RWPE1 (cell line): ENCODE data around the gene SLC37A2.
"Not testable (repeated sequence)": the region's sequence is repeated elsewhere in the genome, so short reads cannot be mapped to it uniquely, and the experiment has no call there.

Source experiments
- CTCF ChIA-PET: fragments of 350-600 bp; sonication (Branson Sonifier 250); formaldehyde crosslinking; extraction: SDS; loops from one replicate; lab custom pipeline; 2021; lab: Yijun Ruan, JAX
- POLR2A ChIA-PET: fragments of 400-600 bp; formaldehyde crosslinking; extraction: SDS; loops from one replicate; lab custom pipeline; 2020; ENCODE audit warnings: antibody characterized with exemption; ENCODE audit not compliant: low non-redundant PET; lab: Yijun Ruan, JAX
- DNase-seq: peaks from one replicate; pipeline ENCODE4 v3.0.0; 2012; ENCODE audit warnings: low spot score
- H3K27ac ChIP-seq: fragments of 450-650 bp; 2 replicates; pipeline ENCODE4 v1.5.1; 2017
- TF ChIP-seq, protein P1 (sequence below): fragments of 450-650 bp; conservative IDR thresholded peaks from 2 replicates; pipeline ENCODE4 v1.5.1; 2017; ENCODE audit warnings: low read depth, mild to moderate bottlenecking

SLC37A2 gene

GRCh38 chr11:125049164-125049792 is 13.8 kb upstream of the SLC37A2 start:
- ChIA-PET CTCF (no interaction called here), POLR2A (no interaction called here)
- no peak overlapping the region for H3K27ac ChIP-seq
- DNase-seq, result no peak
- TF ChIP-seq, protein P1, sequence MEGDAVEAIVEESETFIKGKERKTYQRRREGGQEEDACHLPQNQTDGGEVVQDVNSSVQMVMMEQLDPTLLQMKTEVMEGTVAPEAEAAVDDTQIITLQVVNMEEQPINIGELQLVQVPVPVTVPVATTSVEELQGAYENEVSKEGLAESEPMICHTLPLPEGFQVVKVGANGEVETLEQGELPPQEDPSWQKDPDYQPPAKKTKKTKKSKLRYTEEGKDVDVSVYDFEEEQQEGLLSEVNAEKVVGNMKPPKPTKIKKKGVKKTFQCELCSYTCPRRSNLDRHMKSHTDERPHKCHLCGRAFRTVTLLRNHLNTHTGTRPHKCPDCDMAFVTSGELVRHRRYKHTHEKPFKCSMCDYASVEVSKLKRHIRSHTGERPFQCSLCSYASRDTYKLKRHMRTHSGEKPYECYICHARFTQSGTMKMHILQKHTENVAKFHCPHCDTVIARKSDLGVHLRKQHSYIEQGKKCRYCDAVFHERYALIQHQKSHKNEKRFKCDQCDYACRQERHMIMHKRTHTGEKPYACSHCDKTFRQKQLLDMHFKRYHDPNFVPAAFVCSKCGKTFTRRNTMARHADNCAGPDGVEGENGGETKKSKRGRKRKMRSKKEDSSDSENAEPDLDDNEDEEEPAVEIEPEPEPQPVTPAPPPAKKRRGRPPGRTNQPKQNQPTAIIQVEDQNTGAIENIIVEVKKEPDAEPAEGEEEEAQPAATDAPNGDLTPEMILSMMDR, result no peak

GRCh38 chr11:125052047-125052446 is 11.1 kb upstream of the SLC37A2 start:
- CTCF ChIA-PET, result no interaction called here
- DNase-seq, result no peak
- POLR2A ChIA-PET, result no interaction called here
- H3K27ac ChIP-seq, result no peak overlapping the region
- TF ChIP-seq, protein P1, result no peak

DNA sequence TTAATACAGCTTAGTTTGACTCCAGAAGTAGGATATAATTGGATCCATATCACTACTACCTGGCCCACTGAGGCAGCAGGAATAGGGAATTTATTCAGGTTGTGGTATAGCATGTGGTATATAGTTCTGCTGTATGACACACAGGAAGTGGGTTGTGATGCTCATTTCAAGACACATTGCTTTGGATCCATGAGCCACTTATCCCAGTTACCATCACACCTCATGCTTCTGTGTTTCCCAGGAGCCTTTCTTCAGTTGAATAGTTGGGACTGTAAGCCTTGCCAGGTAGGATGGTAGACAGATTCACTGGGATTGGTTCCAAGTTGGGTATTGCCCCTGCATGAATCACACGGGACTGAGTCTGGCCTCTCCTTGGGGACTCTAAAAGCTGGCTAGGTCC is 9.9 kb upstream of the SLC37A2 start:
- DNase-seq, result no peak
- TF ChIP-seq, protein P1, result no peak
- H3K27ac ChIP-seq, result no peak overlapping the region
- POLR2A ChIA-PET, result interaction anchor here (0.5 kb wide), 1 partner anchor 538 kb away, joined by 3 read pairs; no protein-coding TSS in a partner anchor
- CTCF ChIA-PET, result no interaction called here

DNA sequence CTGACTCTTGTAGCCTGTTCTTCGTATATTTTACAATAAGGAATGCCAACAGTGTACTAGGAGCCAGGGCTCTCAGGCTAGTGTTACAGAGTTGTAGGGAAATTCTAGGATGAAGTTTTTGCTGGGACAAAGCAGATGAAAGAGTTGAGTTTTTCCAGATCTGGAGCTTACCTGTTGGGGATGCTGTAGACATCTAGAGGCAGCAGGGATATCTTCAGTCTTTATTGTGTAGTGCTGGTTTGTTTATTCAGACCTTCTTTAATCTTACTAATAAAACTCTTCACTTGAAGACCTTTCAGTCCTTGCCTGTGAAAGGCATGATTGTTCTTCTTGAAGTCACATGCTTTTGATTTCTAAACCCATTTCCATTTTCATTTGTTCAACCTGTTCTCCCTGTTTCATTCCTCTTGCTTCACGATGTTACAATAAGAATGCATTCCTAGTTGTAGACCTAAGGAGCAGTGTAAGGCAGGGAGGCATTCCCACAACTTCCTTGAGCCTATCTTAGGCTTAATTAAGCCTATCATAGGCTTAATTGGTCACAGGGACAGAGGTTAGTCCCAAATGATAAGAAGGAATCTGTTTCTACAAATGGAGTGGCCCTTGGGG is 7.9 kb upstream of the SLC37A2 start:
- POLR2A ChIA-PET, result no interaction called here
- H3K27ac ChIP-seq, result no peak overlapping the region
- TF ChIP-seq, protein P1, result no peak
- CTCF ChIA-PET, result no interaction called here
- DNase-seq, result no peak

DNA sequence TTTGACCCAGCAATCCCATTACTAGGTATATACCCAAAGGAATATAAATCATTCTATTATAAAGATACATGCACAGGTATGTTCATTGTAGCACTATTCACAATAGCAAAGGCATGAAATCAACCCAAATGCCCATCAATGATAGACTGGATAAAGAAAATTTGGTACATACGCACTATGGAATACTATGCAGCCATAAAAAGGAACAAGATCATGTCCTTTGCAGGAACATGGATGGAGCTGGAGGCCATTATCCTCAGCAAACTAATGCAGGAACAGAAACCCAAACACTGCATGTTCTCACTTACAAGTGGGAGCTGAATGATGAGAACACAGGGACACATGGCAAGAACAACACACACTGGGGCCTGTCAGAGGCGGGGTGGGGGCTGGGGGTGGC is 7.0 kb upstream of the SLC37A2 start:
- CTCF ChIA-PET, H3K27ac ChIP-seq, DNase-seq: not testable (repeated sequence)

DNA sequence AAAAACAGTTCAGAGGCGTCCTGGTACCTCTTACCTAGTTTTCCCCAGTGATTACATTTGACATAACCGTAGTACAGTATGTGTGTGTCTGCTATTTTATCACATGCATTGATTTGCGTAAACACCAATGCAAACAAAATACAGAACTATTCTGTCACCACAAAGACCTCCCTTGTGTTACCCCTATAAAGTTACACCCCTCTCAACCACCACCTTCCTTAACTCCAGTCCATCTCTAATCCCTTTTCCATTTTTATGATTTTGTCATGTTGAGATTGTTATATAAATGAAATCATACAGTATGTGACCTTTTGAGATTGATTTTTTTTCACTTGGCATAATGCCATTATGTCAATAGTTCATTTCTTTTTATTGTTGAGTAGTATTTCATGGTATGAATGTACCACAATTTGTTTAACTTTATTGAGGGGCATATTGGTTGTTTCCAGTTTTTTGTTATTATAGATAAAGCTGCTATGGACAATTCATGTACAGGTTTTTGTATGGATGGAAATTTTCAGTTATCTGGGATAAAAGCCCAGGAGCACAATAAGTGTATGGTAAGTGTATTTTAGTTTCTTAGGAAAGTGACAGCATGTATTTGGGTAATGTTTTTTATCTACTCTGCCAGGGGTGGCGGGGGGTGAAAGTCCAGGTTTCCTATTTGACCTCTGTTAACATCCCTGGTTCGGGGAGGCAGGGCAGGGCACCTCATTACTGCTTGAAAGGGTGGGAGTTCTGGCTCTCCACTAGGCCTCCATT is 6.0 kb upstream of the SLC37A2 start:
- ChIA-PET CTCF (no interaction called here), POLR2A (no interaction called here)
- no peak for DNase-seq

More for the DNA sequence above, 7.0 kb upstream of the SLC37A2 start:
- POLR2A ChIA-PET, result not testable (repeated sequence)

More for the DNA sequence above, 6.0 kb upstream of the SLC37A2 start:
- TF ChIP-seq, protein P1, result no peak
- H3K27ac ChIP-seq, result no peak overlapping the region
